Measurements from ENCODE around the gene IFI35. TPM values are rescaled to one million over a fixed set of nuclear protein-coding genes. Genes with fewer than 3 reads are reported as not detected.

The IFI35 gene
- total and polyA plus RNA-seq, 9 of the 15 experiments (the other 6 are each of a cell fraction or from before 2014, with no cell fraction given) = 4.4 to 13.1 (median 10.2) TPM

GRCh38 chr17:42979511-42980273 lies 26.9 kb upstream of the IFI35 start, which contains the start of gene PTGES3L (continued):
- TF ChIP-seq PRDM10 (IDR thresholded peaks at IDR 0.05; ENCODE audit: partially characterized antibody) = peak; percentile 51
- 0 out of 2 replicates have a peak, but pooled peaks have one; percentile 15 for TF ChIP-seq CXXC5 (CRISPR knock-in tag; IDR thresholded peaks at IDR 0.05)

GRCh38 chr17:42980274-42980765 lies 26.3 kb upstream of the IFI35 start, which contains the start of gene RUNDC1:
Gene RUNDC1, plus strand, starts transcription at chr17:42980565. Its CDS starts 12 bp downstream, at chr17:42980577.
- Histone ChIP-seq H3K9me3 (replicated peaks; ENCODE audit: control insufficient read depth, insufficient read depth, low read depth, low read length) (no peaks in the 10 kb centered on the region), H3K79me2 (ENCODE audit: control insufficient read depth, insufficient read depth, low read length) (peaks cover 51% of the 10 kb centered on the region), H3K4me2 (ENCODE audit: insufficient read depth, low read length) (peak within 1 kb of the TSS; percentile 99), H3K27me3 (ENCODE audit: control insufficient read depth in 2 of 2, insufficient read depth in 2 of 2, low read length in 2 of 2) (no peaks in the 10 kb centered on the region), H3K9me1 (ENCODE audit: control insufficient read depth, insufficient read depth, low read length) (no peaks in the 10 kb centered on the region), H4K20me1 (replicated peaks; ENCODE audit: control insufficient read depth, insufficient read depth, low read length) (no peaks in the 10 kb centered on the region), H3K4me1 (replicated peaks in 1 of 2; ENCODE audit: control insufficient read depth in 2 of 2, insufficient read depth in 2 of 2, low read length in 2 of 2) (peaks cover 25 to 31% of the 10 kb centered on the region in 2 experiments; a peak in 4 of 5 replicates), H3K4me3 (peak within 1 kb of the TSS; percentile 92), H3K36me3 (ENCODE audit: control insufficient read depth, insufficient read depth, low read length) (peaks cover 27% of the 10 kb centered on the region), H2AFZ (ENCODE audit: low read depth, low read length) (peak within 1 kb of the TSS; percentile 98), H3K27ac (ENCODE audit: extremely low read depth, low read depth, low read length) (peak within 1 kb of the TSS; percentile 92), H3K9ac (ENCODE audit: insufficient read depth in 1 of 2, low read depth in 2 of 2, low read length in 2 of 2) (peak within 1 kb of the TSS; percentile 84 to 97)
- ChIA-PET POLR2A (interaction anchor here (0.5 to 3.8 kb wide), 5 partner anchors 11 to 461 kb away, joined by 3 to 13 read pairs (median 3); partner anchors contain the start of gene RPL27), CTCF (ENCODE audit: low intra/inter-chr PET ratio) (interaction anchor here (1.0 to 2.7 kb wide), 2 partner anchors 137 to 402 kb away, joined by 4 to 20 read pairs; partner anchors contain the start of gene PSMC3IP)
- FAIRE-seq = peak; percentile 32
- peak; percentile 88 for ATAC-seq
- WGBS (ENCODE audit: insufficient coverage, low coverage, missing lambda C conversion rate) = under 1% methylated on average over 33 of the region's 39 CpGs
- intact Hi-C loops (cut with micrococcal nuclease) = no loop called here
- in situ Hi-C loops (cut with MboI) = no loop called here
- BruUV-seq (replicated peaks) = no TSS peak
- peak; percentile 92 to 96 (median 94) for DNase-seq (ENCODE audit: extremely low read depth in 1 of 4, low spot score in 3 of 4)
- TF ChIP-seq MAFK (IDR thresholded peaks at IDR 0.05; ENCODE audit: low read length) = no peak
- no peak for TF ChIP-seq HDAC8 (tag; IDR thresholded peaks at IDR 0.05)
- TF ChIP-seq POLR2A (conservative IDR thresholded peaks at IDR 0.05) = no peak; the same call in 1 of the 2 replicates
- no peak for TF ChIP-seq C11orf30 (IDR thresholded peaks at IDR 0.05; ENCODE audit: low read depth)
- no peak for TF ChIP-seq HNRNPUL1 (IDR thresholded peaks at IDR 0.05; ENCODE audit: low read length)
- 0 out of 2 replicates have a peak, but pooled peaks have one; percentile 37 for TF ChIP-seq HNRNPL (IDR thresholded peaks at IDR 0.05; ENCODE audit: low read depth, low read length)
- no peak for TF ChIP-seq E2F3 (CRISPR knock-in tag; IDR thresholded peaks at IDR 0.05)
- no peak for TF ChIP-seq GTF2A2 (tag; IDR thresholded peaks at IDR 0.05)
- TF ChIP-seq TFAM (CRISPR knock-in tag; conservative IDR thresholded peaks at IDR 0.05) = no peak
- TF ChIP-seq IRF9 (tag; IDR thresholded peaks at IDR 0.05) = no peak
- no peak for TF ChIP-seq MCM2 (IDR thresholded peaks at IDR 0.05; ENCODE audit: low read depth)
- TF ChIP-seq SREBF2 (CRISPR knock-in tag; IDR thresholded peaks at IDR 0.05) = no peak
- no peak for TF ChIP-seq ZNF780A (CRISPR knock-in tag; IDR thresholded peaks at IDR 0.05)
- TF ChIP-seq RBM39 (optimal IDR thresholded peaks at IDR 0.05; ENCODE audit: low read depth, low read length) = no peak
- no peak for TF ChIP-seq L3MBTL2 (IDR thresholded peaks at IDR 0.05)
- no peak for TF ChIP-seq MEF2D (tag; conservative IDR thresholded peaks at IDR 0.05; ENCODE audit: low read depth)
